PC-9 (cell line): ENCODE data around the gene CHSY3. TPM values are rescaled to one million over a fixed set of nuclear protein-coding genes. Genes with fewer than 3 reads are reported as not detected.

Experiments
- BruUV-seq: library from RNA; stranded (reverse); fragments of 400-500 nt; replicated peaks from 2 replicates; lab custom pipeline; 2021; lab: Mats Ljungman, UMichigan
- CTCF ChIA-PET: fragments of 300-600 bp; sonication (Branson Sonifier 250); formaldehyde crosslinking; loops from one replicate; lab custom pipeline; 2022; ENCODE audit warnings: antibody characterized with exemption; lab: Charles Lee
- POLR2A ChIA-PET: fragments of 300-600 bp; sonication (Branson Sonifier 250); formaldehyde crosslinking; loops from one replicate; lab custom pipeline; 2022; ENCODE audit warnings: antibody characterized with exemption; ENCODE audit not compliant: unreplicated experiment; lab: Charles Lee
- DNase-seq, 2 experiments: peaks; one replicate each; pipeline versions ENCODE4 v3.0.0 to v3.0.0-alpha.2; 2015 to 2022; ENCODE audit warnings: mixed read lengths in 1 of 2
- H2AFZ ChIP-seq: fragments of 200-600 bp; sonication (generic); 2 replicates; pipeline ENCODE4 v1.8.1; 2017; ENCODE audit warnings: antibody characterized with exemption
- H3F3A ChIP-seq: fragments of 200-600 bp; sonication (generic); 2 replicates; pipeline ENCODE4 v1.8.1; 2017; ENCODE audit warnings: antibody characterized with exemption, mild to moderate bottlenecking, low read depth; ENCODE audit not compliant: insufficient read depth
- H3K27ac ChIP-seq: fragments of 200-600 bp; sonication (generic); 2 replicates; pipeline ENCODE4 v1.6.1; 2016; ENCODE audit warnings: mixed run types
- H3K27me3 ChIP-seq: fragments of 200-600 bp; sonication (generic); 2 replicates; pipeline ENCODE4 v1.6.1; 2016; ENCODE audit warnings: low read depth, mixed run types; ENCODE audit not compliant: insufficient read depth
- H3K36me3 ChIP-seq: fragments of 200-600 bp; sonication (generic); 2 replicates; pipeline ENCODE4 v1.6.1; 2016; ENCODE audit warnings: low read depth, mixed run types
- H3K4me1 ChIP-seq: fragments of 200-600 bp; sonication (generic); replicated peaks from 2 replicates; pipeline ENCODE4 v1.6.1; 2016; ENCODE audit warnings: mixed run types; ENCODE audit not compliant: insufficient read depth
- H3K4me2 ChIP-seq: fragments of 200-600 bp; sonication (generic); 2 replicates; pipeline ENCODE4 v1.6.1; 2017; ENCODE audit warnings: mixed run types
- H3K4me3 ChIP-seq: fragments of 200-600 bp; sonication (generic); 2 replicates; pipeline ENCODE4 v1.6.1; 2016; ENCODE audit warnings: mixed run types
- H3K79me2 ChIP-seq: fragments of 200-600 bp; sonication (generic); 2 replicates; pipeline ENCODE4 v1.6.1; 2017; ENCODE audit warnings: low read depth, mixed run types
- H3K9me2 ChIP-seq: fragments of 200-600 bp; sonication (generic); 2 replicates; pipeline ENCODE4 v1.8.1; 2017; ENCODE audit warnings: mild to moderate bottlenecking; ENCODE audit not compliant: insufficient read depth
- H3K9me3 ChIP-seq: fragments of 200-600 bp; sonication (generic); 2 replicates; pipeline ENCODE4 v1.8.1; 2016; ENCODE audit warnings: low read depth; ENCODE audit not compliant: insufficient read depth
- H4K20me1 ChIP-seq: fragments of 200-600 bp; sonication (generic); 2 replicates; pipeline ENCODE4 v1.8.1; 2017; ENCODE audit not compliant: insufficient read depth
- CTCF ChIP-seq: fragments of 200-600 bp; sonication (generic); conservative IDR thresholded peaks from 2 replicates; pipeline ENCODE4 v1.6.1; 2017; ENCODE audit warnings: mixed run types, antibody characterized with exemption, mild to moderate bottlenecking, moderate library complexity
- EZH2 ChIP-seq: fragments of 200-600 bp; sonication (generic); IDR thresholded peaks from 2 replicates; pipeline ENCODE4 v1.8.0; 2017; ENCODE audit warnings: antibody characterized with exemption, low read depth
- intact Hi-C: fragments of 100-400 bp; cut with micrococcal nuclease; formaldehyde crosslinking; loops from one replicate; pipeline ENCODE4 v1.10.0; 2022; ENCODE audit not compliant: unreplicated experiment
- total RNA-seq: library from RNA; stranded (reverse); gene quantifications from 2 replicates; pipeline ENCODE4 v1.2.3, GENCODE V29; 2021

Gene CHSY3
- total RNA-seq, 1 experiment from 2014 or later, result 0.17 TPM

- Histone ChIP-seq H3K4me1 (no peaks in the 10 kb centered on the region), H3K79me2 (no peaks in the 10 kb centered on the region), H3F3A (no peaks in the 10 kb centered on the region), H3K4me3 (no peak overlapping the region), H3K9me2 (no peaks in the 10 kb centered on the region), H3K27ac (no peak overlapping the region), H3K36me3 (no peaks in the 10 kb centered on the region), H3K9me3 (no peaks in the 10 kb centered on the region), H4K20me1 (peaks cover 2% of the 10 kb centered on the region; the same call in 1 of the 2 replicates), H3K27me3 (no peaks in the 10 kb centered on the region), H2AFZ (no peak overlapping the region), H3K4me2 (no peak overlapping the region)
- BruUV-seq, result no TSS peak
- no peak for TF ChIP-seq CTCF
- no peak for TF ChIP-seq EZH2
- POLR2A ChIA-PET, result no interaction called here
- intact Hi-C loops, result no loop called here
- no peak for DNase-seq
- CTCF ChIA-PET, result no interaction called here
Observed at GRCh38 chr5:129977810-129978209, 73.5 kb downstream of the CHSY3 start.

- Histone ChIP-seq H3K4me1 (no peaks in the 10 kb centered on the region), H3F3A (no peaks in the 10 kb centered on the region), H3K4me2 (no peak overlapping the region), H3K27me3 (no peaks in the 10 kb centered on the region), H3K9me2 (no peaks in the 10 kb centered on the region), H3K9me3 (no peaks in the 10 kb centered on the region), H3K36me3 (no peaks in the 10 kb centered on the region), H3K79me2 (no peaks in the 10 kb centered on the region), H3K4me3 (no peak overlapping the region), H3K27ac (no peak overlapping the region), H2AFZ (no peak overlapping the region), H4K20me1 (no peaks in the 10 kb centered on the region)
- DNase-seq, result no peak
- ChIA-PET POLR2A (no interaction called here), CTCF (no interaction called here)
- no TSS peak for BruUV-seq
- intact Hi-C loops, result no loop called here
- TF ChIP-seq CTCF, result no peak
- TF ChIP-seq EZH2, result no peak
Observed at GRCh38 chr5:129978270-129978669, 74.0 kb downstream of the CHSY3 start.

- no peak overlapping the region for H2AFZ ChIP-seq
- no peak overlapping the region for H3K27ac ChIP-seq
- H3F3A ChIP-seq, result no peaks in the 10 kb centered on the region
- CTCF ChIA-PET, result no interaction called here
- H3K79me2 ChIP-seq, result no peaks in the 10 kb centered on the region
- H3K4me1 ChIP-seq, result no peaks in the 10 kb centered on the region
- no peaks in the 10 kb centered on the region for H3K36me3 ChIP-seq
- H3K27me3 ChIP-seq, result no peaks in the 10 kb centered on the region
- no peaks in the 10 kb centered on the region for H4K20me1 ChIP-seq
- no peaks in the 10 kb centered on the region for H3K9me2 ChIP-seq
- POLR2A ChIA-PET, result no interaction called here
- no peak for TF ChIP-seq CTCF
- no peak for TF ChIP-seq EZH2
- intact Hi-C loops, result no loop called here
- no peak for DNase-seq
- H3K4me2 ChIP-seq, result no peak overlapping the region
- BruUV-seq, result no TSS peak
- H3K9me3 ChIP-seq, result no peaks in the 10 kb centered on the region
- H3K4me3 ChIP-seq, result no peak overlapping the region
Observed at GRCh38 chr5:129988453-129988852, 84.2 kb downstream of the CHSY3 start.
